NCI-H187 (cell line): ENCODE measurements around the gene SALL1.

Experiments used
- DNase-seq, 2 experiments: peaks; one replicate each; lab custom pipeline; 2025; lab: John Stamatoyannopoulos, UW

Gene SALL1

GRCh38 chr16:51111759-51112158 lies 39.3 kb downstream of the SALL1 start:
- no peak for DNase-seq

GRCh38 chr16:51110700-51111157 lies 40.3 kb downstream of the SALL1 start:
- no peak for DNase-seq

GRCh38 chr16:51109173-51109572 lies 41.9 kb downstream of the SALL1 start:
- DNase-seq, result no peak

GRCh38 chr16:51107742-51108141 lies 43.3 kb downstream of the SALL1 start:
- DNase-seq, result no peak

GRCh38 chr16:51106535-51106934 lies 44.5 kb downstream of the SALL1 start:
- no peak for DNase-seq

GRCh38 chr16:51103590-51103989 lies 47.5 kb downstream of the SALL1 start:
- DNase-seq, result no peak

- DNase-seq, result no peak
Measured at GRCh38 chr16:51097729-51098128, 53.3 kb downstream of the SALL1 start.

GRCh38 chr16:51095890-51096626 lies 55.0 kb downstream of the SALL1 start:
- DNase-seq, result no peak

- DNase-seq, result no peak
Measured at GRCh38 chr16:51095084-51095881, 55.8 kb downstream of the SALL1 start.

GRCh38 chr16:51093726-51094280 lies 57.3 kb downstream of the SALL1 start:
- no peak for DNase-seq
